Ascending aorta (tissue), 2 donors: ENCODE data around the gene PDGFC. TPM values are rescaled to one million over a fixed set of nuclear protein-coding genes. Genes with fewer than 3 reads are reported as not detected.

Experiments
- DNase-seq, 2 donors: peaks; one replicate each; pipeline ENCODE4 v3.0.0-alpha.2; 2019; ENCODE audit warnings: low spot score in 2 of 2
- H3K27ac ChIP-seq, 2 donors: fragments of 200-600 bp; sonication (generic); one replicate each; pipeline ENCODE4 v1.5.1; 2016 to 2017; ENCODE audit warnings: mild to moderate bottlenecking in 1 of 2
- H3K27me3 ChIP-seq: fragments of 200-600 bp; sonication (generic); one replicate; pipeline ENCODE4 v1.5.1; 2017
- H3K36me3 ChIP-seq, 2 donors: fragments of 200-600 bp; sonication (generic); one replicate each; pipeline ENCODE4 v1.5.1; 2016
- H3K4me1 ChIP-seq, 2 donors: fragments of 200-600 bp; sonication (generic); one replicate each; pipeline ENCODE4 v1.5.1; 2016 to 2017; ENCODE audit warnings: mild to moderate bottlenecking in 1 of 2
- H3K4me3 ChIP-seq, 2 donors: fragments of 200-600 bp; sonication (generic); one replicate each; pipeline ENCODE4 v1.5.1; 2016 to 2017; ENCODE audit warnings: mild to moderate bottlenecking in 1 of 2
- H3K9me3 ChIP-seq, 2 donors: fragments of 200-600 bp; sonication (generic); one replicate each; pipeline ENCODE4 v1.5.1; 2016
- CTCF ChIP-seq, 3 experiments: fragments of 200-600 bp in 2 of 3; fragments of 450-650 bp in 1 of 3; sonication (generic) in 2 of 3; IDR thresholded peaks; one replicate each; pipeline ENCODE4 v1.5.1; 2016 to 2019; ENCODE audit warnings: antibody characterized with exemption in 3 of 3, mild to moderate bottlenecking in 1 of 3, moderate library complexity in 1 of 3
- intact Hi-C: fragments of 100-400 bp; cut with DNase I; formaldehyde crosslinking; loops from one replicate; pipeline ENCODE4 v1.15.1; 2023
- total RNA-seq: library from RNA; depleted of rRNA; stranded (reverse); fragments of >200 nt; gene quantifications from one replicate; pipeline ENCODE4 v1.1.0, GENCODE V29; 2016

Gene PDGFC
- total RNA-seq, 1 donor from 2014 or later: 21.0 TPM

GRCh38 chr4:156974264-156974663, 2.7 kb upstream of the PDGFC start:
- no peaks in the 10 kb centered on the region for H3K27me3 ChIP-seq
- no peak overlapping the region for H3K27ac ChIP-seq
- H3K9me3 ChIP-seq: no peaks in the 10 kb centered on the region
- no peaks in the 10 kb centered on the region for H3K36me3 ChIP-seq
- DNase-seq: no peak
- no peak overlapping the region for H3K4me3 ChIP-seq
- no peaks in the 10 kb centered on the region for H3K4me1 ChIP-seq
- no peak for TF ChIP-seq CTCF (IDR thresholded peaks at IDR 0.05)
- intact Hi-C loops: loop anchor here (2.0 to 10.0 kb wide), 6 partner anchors 25 to 1019 kb away; partner anchors contain the start of genes CTSO and GRIA2

- H3K27ac ChIP-seq: peak overlapping the region; percentile 98 to 99
- no peaks in the 10 kb centered on the region for H3K36me3 ChIP-seq
- no peak for TF ChIP-seq CTCF (IDR thresholded peaks at IDR 0.05)
- H3K27me3 ChIP-seq: no peaks in the 10 kb centered on the region
- no peak for DNase-seq
- H3K9me3 ChIP-seq: no peaks in the 10 kb centered on the region
- H3K4me3 ChIP-seq: peak overlapping the region; percentile 88 to 93
- H3K4me1 ChIP-seq: peaks cover 0 to 5% of the 10 kb centered on the region in 2 donors
- intact Hi-C loops: loop anchor here (1.0 to 10.0 kb wide), 6 partner anchors 73 to 1018 kb away; partner anchors contain the start of genes CTSO and GRIA2
Observed at GRCh38 chr4:156972379-156973015, 898 bp upstream of the PDGFC start.

GRCh38 chr4:156971165-156971675, 379 bp downstream of the PDGFC start:
- DNase-seq: peak in 1 of 2 donors; percentile 67
- H3K9me3 ChIP-seq: no peaks in the 10 kb centered on the region
- H3K36me3 ChIP-seq: no peaks in the 10 kb centered on the region
- peak overlapping the region; percentile 98 to 99 for H3K27ac ChIP-seq
- peaks cover 0 to 7% of the 10 kb centered on the region in 2 donors for H3K4me1 ChIP-seq
- intact Hi-C loops: loop anchor here (2.0 to 10.0 kb wide), 7 partner anchors 24 to 1016 kb away; partner anchors contain the start of genes CTSO and GRIA2
- peak overlapping the region; percentile 88 to 93 for H3K4me3 ChIP-seq
- no peaks in the 10 kb centered on the region for H3K27me3 ChIP-seq
- peak in 1 of 3 experiments; percentile 3 for TF ChIP-seq CTCF (IDR thresholded peaks at IDR 0.05)

GRCh38 chr4:156970501-156971164, 966 bp downstream of the PDGFC start:
- TF ChIP-seq CTCF (IDR thresholded peaks at IDR 0.05): peak; percentile 40 to 45 (median 42)
- peak overlapping the region; percentile 88 to 93 for H3K4me3 ChIP-seq
- peaks cover 0 to 7% of the 10 kb centered on the region in 2 donors for H3K4me1 ChIP-seq
- no peaks in the 10 kb centered on the region for H3K36me3 ChIP-seq
- peak overlapping the region; percentile 98 to 99 for H3K27ac ChIP-seq
- DNase-seq: peak; percentile 9 to 85
- intact Hi-C loops: loop anchor here (1.0 to 10.0 kb wide), 8 partner anchors 24 to 1016 kb away; partner anchors contain the start of genes CTSO and GRIA2
- H3K27me3 ChIP-seq: no peaks in the 10 kb centered on the region
- H3K9me3 ChIP-seq: no peaks in the 10 kb centered on the region

- H3K9me3 ChIP-seq: no peaks in the 10 kb centered on the region
- no peak for DNase-seq
- no peak for TF ChIP-seq CTCF (IDR thresholded peaks at IDR 0.05)
- peaks cover 0 to 7% of the 10 kb centered on the region in 2 donors for H3K4me1 ChIP-seq
- no peaks in the 10 kb centered on the region for H3K27me3 ChIP-seq
- H3K4me3 ChIP-seq: peak overlapping the region; percentile 88 to 93
- intact Hi-C loops: loop anchor here (1.0 to 10.0 kb wide), 10 partner anchors 23 to 1015 kb away; partner anchors contain the start of genes CTSO and GRIA2
- no peaks in the 10 kb centered on the region for H3K36me3 ChIP-seq
- peak overlapping the region; percentile 98 to 99 for H3K27ac ChIP-seq
Observed at GRCh38 chr4:156969911-156970310, 1.7 kb downstream of the PDGFC start.
